ENCODE data around the gene ATP11A.

GRCh38 chr13:112729408-112729807 lies 39.6 kb downstream of the ATP11A start:
- TF ChIP-seq, protein P1, sequence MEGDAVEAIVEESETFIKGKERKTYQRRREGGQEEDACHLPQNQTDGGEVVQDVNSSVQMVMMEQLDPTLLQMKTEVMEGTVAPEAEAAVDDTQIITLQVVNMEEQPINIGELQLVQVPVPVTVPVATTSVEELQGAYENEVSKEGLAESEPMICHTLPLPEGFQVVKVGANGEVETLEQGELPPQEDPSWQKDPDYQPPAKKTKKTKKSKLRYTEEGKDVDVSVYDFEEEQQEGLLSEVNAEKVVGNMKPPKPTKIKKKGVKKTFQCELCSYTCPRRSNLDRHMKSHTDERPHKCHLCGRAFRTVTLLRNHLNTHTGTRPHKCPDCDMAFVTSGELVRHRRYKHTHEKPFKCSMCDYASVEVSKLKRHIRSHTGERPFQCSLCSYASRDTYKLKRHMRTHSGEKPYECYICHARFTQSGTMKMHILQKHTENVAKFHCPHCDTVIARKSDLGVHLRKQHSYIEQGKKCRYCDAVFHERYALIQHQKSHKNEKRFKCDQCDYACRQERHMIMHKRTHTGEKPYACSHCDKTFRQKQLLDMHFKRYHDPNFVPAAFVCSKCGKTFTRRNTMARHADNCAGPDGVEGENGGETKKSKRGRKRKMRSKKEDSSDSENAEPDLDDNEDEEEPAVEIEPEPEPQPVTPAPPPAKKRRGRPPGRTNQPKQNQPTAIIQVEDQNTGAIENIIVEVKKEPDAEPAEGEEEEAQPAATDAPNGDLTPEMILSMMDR (IDR thresholded peaks at IDR 0.05; ENCODE audit: low read depth, low read length) = no peak
- no peak for TF ChIP-seq EZH2phosphoT487 (IDR thresholded peaks at IDR 0.05; ENCODE audit: low read depth)
